GM12878 (cell line): ENCODE data around the gene SELENOO.

Source experiments
- CBX3 ChIP-seq: fragments of 200-600 bp; sonication (generic); IDR thresholded peaks from 2 replicates; pipeline ENCODE4 v1.6.1; 2016; ENCODE audit warnings: low read depth, borderline replicate concordance
- CHD1 ChIP-seq: IDR thresholded peaks from 2 replicates; pipeline ENCODE4 v1.6.1; 2012; ENCODE audit warnings: low read depth, low read length, improper control_type of control experiment
- EZH2 ChIP-seq: IDR thresholded peaks from 2 replicates; pipeline ENCODE4 v1.6.1; 2012; ENCODE audit warnings: low read depth, mild to moderate bottlenecking, control low read depth, inconsistent platforms, low read length, borderline replicate concordance; ENCODE audit not compliant: control insufficient read depth
- RCOR1 ChIP-seq: conservative IDR thresholded peaks from 2 replicates; pipeline ENCODE4 v1.6.1; 2012; ENCODE audit warnings: low read depth, low read length, improper control_type of control experiment
- SIX5 ChIP-seq: IDR thresholded peaks from 2 replicates; pipeline ENCODE4 v1.6.1; 2011; ENCODE audit warnings: mild to moderate bottlenecking, low read depth, low read length, moderate library complexity; ENCODE audit not compliant: severe bottlenecking
- SRF ChIP-seq, 2 experiments: IDR thresholded peaks; 2 replicates each; pipeline ENCODE4 v1.6.1; 2011; ENCODE audit warnings: low read depth in 2 of 2, low read length in 2 of 2, mild to moderate bottlenecking in 1 of 2, moderate library complexity in 1 of 2
- SUPT20H ChIP-seq: IDR thresholded peaks from 2 replicates; pipeline ENCODE4 v1.6.1; 2011; ENCODE audit warnings: low read depth, mild to moderate bottlenecking, low read length, moderate library complexity, borderline replicate concordance; ENCODE audit not compliant: control insufficient read depth
- ZNF274 ChIP-seq: IDR thresholded peaks from one replicate; pipeline ENCODE4 v1.8.0; 2011; ENCODE audit not compliant: insufficient read length, insufficient read depth
- ZSCAN29 ChIP-seq: fragments of 450-650 bp; IDR thresholded peaks from 2 replicates; pipeline ENCODE4 v1.6.1; 2017; ENCODE audit warnings: mild to moderate bottlenecking, moderate library complexity
- TF ChIP-seq, protein P1 (sequence below): IDR thresholded peaks from 2 replicates; pipeline ENCODE4 v1.6.1; 2011; ENCODE audit warnings: low read depth, low read length, improper control_type of control experiment, borderline replicate concordance
- TF ChIP-seq, protein P2 (sequence below): IDR thresholded peaks from 2 replicates; pipeline ENCODE4 v1.6.1; 2012; ENCODE audit warnings: low read depth, low read length, improper control_type of control experiment
- TF ChIP-seq, protein P3 (sequence below), 3 experiments: IDR thresholded peaks in 2 of 3; conservative IDR thresholded peaks in 1 of 3; 2 replicates each; pipeline ENCODE4 v1.5.1; 2011; ENCODE audit warnings: low read depth in 3 of 3, low read length in 3 of 3, mild to moderate bottlenecking in 3 of 3, control low read depth in 2 of 3, moderate library complexity in 2 of 3, inconsistent platforms in 1 of 3, mixed read lengths in 1 of 3; ENCODE audit not compliant: control insufficient read depth in 2 of 3, insufficient read depth in 1 of 3; ENCODE audit errors: extremely low read depth in 1 of 3
- TF ChIP-seq, protein P4 (sequence below): fragments of 450-650 bp; IDR thresholded peaks from 2 replicates; pipeline ENCODE4 v1.6.1; 2018; ENCODE audit warnings: mild to moderate bottlenecking, low read depth, moderate library complexity; ENCODE audit not compliant: partially characterized antibody

DNA sequence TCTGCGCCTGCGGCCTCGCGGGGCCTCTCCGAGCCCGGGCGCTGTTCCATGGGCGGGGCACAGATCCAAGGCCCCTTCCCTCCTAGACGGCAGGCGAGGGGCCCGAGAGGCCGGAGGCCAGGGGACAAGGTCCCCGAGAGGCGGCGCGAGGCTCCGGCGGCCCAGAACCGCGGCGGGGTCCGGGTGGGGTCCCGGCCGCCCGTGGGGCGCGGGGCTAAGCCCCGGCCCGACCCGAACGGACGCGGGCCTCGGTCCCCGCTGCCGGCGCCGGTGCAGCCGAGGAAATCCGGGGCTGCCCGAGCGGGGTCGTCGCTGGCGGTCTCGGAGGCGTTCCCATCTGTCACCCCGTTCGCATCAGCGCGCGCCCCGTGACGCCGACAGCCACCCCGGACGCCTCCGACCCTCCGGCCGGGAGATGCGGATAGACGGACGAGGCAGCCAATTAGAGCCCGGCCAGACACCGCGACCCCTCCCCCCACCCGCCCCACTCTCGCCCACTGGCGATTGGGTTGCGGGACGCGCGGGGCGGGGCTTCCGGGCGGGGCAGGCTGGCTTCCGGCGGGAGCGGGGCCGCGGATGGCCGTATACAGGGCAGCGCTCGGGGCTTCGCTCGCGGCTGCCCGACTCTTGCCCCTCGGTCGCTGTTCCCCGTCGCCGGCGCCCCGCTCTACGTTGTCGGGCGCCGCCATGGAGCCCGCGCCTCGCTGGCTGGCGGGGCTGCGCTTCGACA is at the start of gene SELENOO:
- TF ChIP-seq, protein P1, sequence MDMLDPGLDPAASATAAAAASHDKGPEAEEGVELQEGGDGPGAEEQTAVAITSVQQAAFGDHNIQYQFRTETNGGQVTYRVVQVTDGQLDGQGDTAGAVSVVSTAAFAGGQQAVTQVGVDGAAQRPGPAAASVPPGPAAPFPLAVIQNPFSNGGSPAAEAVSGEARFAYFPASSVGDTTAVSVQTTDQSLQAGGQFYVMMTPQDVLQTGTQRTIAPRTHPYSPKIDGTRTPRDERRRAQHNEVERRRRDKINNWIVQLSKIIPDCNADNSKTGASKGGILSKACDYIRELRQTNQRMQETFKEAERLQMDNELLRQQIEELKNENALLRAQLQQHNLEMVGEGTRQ, result no peak
- TF ChIP-seq, protein P2, sequence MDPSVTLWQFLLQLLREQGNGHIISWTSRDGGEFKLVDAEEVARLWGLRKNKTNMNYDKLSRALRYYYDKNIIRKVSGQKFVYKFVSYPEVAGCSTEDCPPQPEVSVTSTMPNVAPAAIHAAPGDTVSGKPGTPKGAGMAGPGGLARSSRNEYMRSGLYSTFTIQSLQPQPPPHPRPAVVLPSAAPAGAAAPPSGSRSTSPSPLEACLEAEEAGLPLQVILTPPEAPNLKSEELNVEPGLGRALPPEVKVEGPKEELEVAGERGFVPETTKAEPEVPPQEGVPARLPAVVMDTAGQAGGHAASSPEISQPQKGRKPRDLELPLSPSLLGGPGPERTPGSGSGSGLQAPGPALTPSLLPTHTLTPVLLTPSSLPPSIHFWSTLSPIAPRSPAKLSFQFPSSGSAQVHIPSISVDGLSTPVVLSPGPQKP, result no peak
- TF ChIP-seq CHD1, result no peak
- TF ChIP-seq, protein P3, sequence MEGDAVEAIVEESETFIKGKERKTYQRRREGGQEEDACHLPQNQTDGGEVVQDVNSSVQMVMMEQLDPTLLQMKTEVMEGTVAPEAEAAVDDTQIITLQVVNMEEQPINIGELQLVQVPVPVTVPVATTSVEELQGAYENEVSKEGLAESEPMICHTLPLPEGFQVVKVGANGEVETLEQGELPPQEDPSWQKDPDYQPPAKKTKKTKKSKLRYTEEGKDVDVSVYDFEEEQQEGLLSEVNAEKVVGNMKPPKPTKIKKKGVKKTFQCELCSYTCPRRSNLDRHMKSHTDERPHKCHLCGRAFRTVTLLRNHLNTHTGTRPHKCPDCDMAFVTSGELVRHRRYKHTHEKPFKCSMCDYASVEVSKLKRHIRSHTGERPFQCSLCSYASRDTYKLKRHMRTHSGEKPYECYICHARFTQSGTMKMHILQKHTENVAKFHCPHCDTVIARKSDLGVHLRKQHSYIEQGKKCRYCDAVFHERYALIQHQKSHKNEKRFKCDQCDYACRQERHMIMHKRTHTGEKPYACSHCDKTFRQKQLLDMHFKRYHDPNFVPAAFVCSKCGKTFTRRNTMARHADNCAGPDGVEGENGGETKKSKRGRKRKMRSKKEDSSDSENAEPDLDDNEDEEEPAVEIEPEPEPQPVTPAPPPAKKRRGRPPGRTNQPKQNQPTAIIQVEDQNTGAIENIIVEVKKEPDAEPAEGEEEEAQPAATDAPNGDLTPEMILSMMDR (IDR thresholded peaks at IDR 0.05 in 2 of 3, conservative IDR thresholded peaks at IDR 0.05 in 1 of 3; ENCODE audit: control insufficient read depth in 2 of 3, extremely low read depth in 1 of 3, insufficient read depth in 1 of 3, low read depth in 3 of 3, low read length in 3 of 3), result no peak
- TF ChIP-seq, protein P4, sequence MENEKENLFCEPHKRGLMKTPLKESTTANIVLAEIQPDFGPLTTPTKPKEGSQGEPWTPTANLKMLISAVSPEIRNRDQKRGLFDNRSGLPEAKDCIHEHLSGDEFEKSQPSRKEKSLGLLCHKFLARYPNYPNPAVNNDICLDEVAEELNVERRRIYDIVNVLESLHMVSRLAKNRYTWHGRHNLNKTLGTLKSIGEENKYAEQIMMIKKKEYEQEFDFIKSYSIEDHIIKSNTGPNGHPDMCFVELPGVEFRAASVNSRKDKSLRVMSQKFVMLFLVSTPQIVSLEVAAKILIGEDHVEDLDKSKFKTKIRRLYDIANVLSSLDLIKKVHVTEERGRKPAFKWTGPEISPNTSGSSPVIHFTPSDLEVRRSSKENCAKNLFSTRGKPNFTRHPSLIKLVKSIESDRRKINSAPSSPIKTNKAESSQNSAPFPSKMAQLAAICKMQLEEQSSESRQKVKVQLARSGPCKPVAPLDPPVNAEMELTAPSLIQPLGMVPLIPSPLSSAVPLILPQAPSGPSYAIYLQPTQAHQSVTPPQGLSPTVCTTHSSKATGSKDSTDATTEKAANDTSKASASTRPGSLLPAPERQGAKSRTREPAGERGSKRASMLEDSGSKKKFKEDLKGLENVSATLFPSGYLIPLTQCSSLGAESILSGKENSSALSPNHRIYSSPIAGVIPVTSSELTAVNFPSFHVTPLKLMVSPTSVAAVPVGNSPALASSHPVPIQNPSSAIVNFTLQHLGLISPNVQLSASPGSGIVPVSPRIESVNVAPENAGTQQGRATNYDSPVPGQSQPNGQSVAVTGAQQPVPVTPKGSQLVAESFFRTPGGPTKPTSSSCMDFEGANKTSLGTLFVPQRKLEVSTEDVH, result no peak
- TF ChIP-seq SIX5, result peak; percentile 63
- TF ChIP-seq SRF (IDR thresholded peaks at IDR 0.05; ENCODE audit: low read depth in 2 of 2, low read length in 2 of 2), result no peak
- no peak for TF ChIP-seq RCOR1
- no peak for TF ChIP-seq SUPT20H
- no peak for TF ChIP-seq ZNF274
- TF ChIP-seq EZH2, result no peak
- no peak for TF ChIP-seq CBX3
- TF ChIP-seq ZSCAN29, result no peak
